Esophagus squamous epithelium (tissue), 5 donors: Measurements from ENCODE around the gene AMZ2. TPM values are rescaled to one million over a fixed set of nuclear protein-coding genes. Genes with fewer than 3 reads are reported as not detected.
"Not testable (repeated sequence)": the region's sequence is repeated elsewhere in the genome, so short reads cannot be mapped to it uniquely, and the experiment has no call there.

Experiments used
- DNase-seq: peaks from one replicate; lab custom pipeline; 2025; lab: John Stamatoyannopoulos, UW
- H3K27ac ChIP-seq, 4 donors: fragments of 200-600 bp; sonication (generic); one replicate each; pipeline ENCODE4 v1.5.1; 2016 to 2019; ENCODE audit warnings: mild to moderate bottlenecking in 1 of 4
- H3K27me3 ChIP-seq, 4 donors: fragments of 200-600 bp; sonication (generic); 1 replicate in 3 of 4; 2 replicates in 1 of 4; pipeline versions ENCODE4 v1.5.1 to v1.6.0; 2017 to 2021; ENCODE audit warnings: antibody characterized with exemption in 1 of 4
- H3K36me3 ChIP-seq, 3 donors: fragments of 200-600 bp; sonication (generic); one replicate each; pipeline ENCODE4 v1.5.1; 2016 to 2019
- H3K4me1 ChIP-seq, 3 donors: fragments of 200-600 bp; sonication (generic); one replicate each; pipeline ENCODE4 v1.5.1; 2017 to 2019
- H3K4me3 ChIP-seq, 4 donors: fragments of 200-600 bp; sonication (generic); 1 replicate in 3 of 4; 2 replicates in 1 of 4; pipeline ENCODE4 v1.5.1; 2016 to 2019; ENCODE audit warnings: mild to moderate bottlenecking in 2 of 4, moderate library complexity in 1 of 4
- H3K9me3 ChIP-seq, 3 donors: fragments of 200-600 bp; sonication (generic); one replicate each; pipeline ENCODE4 v1.5.1; 2016 to 2019
- POLR2A ChIP-seq, 4 donors: fragments of 450-650 bp; IDR thresholded peaks; one replicate each; pipeline ENCODE4 v1.6.1; 2017; ENCODE audit warnings: antibody characterized with exemption in 4 of 4, mild to moderate bottlenecking in 4 of 4, moderate library complexity in 3 of 4
- WGBS, 2 donors: methylation state at CpG; one replicate each; pipeline ENCODE4 v1.1.5; 2018; 5-methylcytosine and 5-hydroxymethylcytosine counted together
- intact Hi-C: fragments of 100-400 bp; cut with DNase I; formaldehyde crosslinking; loops from one replicate; pipeline ENCODE4 v1.15.0; 2022
- total RNA-seq, 4 donors: library from RNA; depleted of rRNA; stranded (reverse); fragments of >200 nt; gene quantifications; one replicate each; pipeline ENCODE4 v1.1.0, GENCODE V29; 2016
- TF ChIP-seq, protein P1 (sequence below), 6 experiments: fragments of 450-650 bp in 4 of 6; fragments of 200-600 bp in 2 of 6; sonication (generic) in 2 of 6; IDR thresholded peaks; one replicate each; pipeline ENCODE4 v1.5.1; 2016 to 2019; ENCODE audit warnings: antibody characterized with exemption in 6 of 6, mild to moderate bottlenecking in 4 of 6, moderate library complexity in 4 of 6
- donor health status: DM: yes; HTN: yes; CAD: no.

AMZ2 gene
- total RNA-seq, 4 donors from 2014 or later, result 13.7 to 47.7 (median 35.1) TPM

DNA sequence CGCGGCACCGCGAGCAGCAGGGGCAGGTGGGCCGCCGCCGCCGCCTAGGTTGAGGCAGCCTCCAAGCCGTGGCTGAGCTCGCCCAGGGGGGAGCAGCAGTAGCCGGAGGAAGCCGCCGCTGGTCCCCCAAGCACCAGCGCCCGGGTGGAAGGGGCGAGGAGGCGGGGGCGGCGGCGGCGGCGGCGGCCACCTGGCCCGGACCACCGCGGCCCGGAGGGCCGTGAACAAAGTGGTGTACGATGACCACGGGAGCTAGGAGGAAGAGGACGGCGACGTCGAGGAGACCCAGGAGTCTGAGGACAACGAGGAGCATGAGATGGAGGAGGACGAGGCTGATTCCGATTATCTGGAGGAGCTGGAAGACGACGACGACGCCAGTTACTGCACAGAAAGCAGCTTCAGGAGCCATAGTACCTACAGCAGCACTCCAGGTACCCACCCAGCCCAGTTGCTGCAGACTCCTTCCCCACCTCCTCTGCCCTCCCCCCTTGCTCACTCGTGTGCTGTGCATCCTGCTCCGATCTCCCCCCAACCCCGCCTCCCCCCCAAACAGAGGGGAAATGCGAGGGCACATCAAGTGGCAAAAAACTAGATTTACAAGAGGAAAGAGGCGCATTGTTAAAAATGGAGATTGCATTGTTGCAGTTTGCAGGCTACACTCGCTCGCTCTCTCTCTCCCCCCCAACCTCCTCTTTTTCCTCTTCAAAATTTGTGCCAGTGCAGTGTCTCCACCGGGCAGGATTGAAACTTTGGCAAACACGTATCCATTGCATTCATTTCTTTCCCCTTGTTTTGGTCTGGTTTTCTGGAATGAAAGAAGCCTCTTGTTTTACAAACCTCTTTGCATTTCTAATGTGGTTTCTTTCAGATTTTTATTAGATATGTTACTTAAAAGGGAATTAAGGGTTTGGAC lies 41.8 kb upstream of the AMZ2 start:
- Histone ChIP-seq H3K4me1 (peaks cover 4 to 45% (median 14%) of the 10 kb centered on the region in 3 donors), H3K27me3 (peaks cover 0 to 5% (median 0%) of the 10 kb centered on the region in 4 donors), H3K4me3 (peak overlapping the region; percentile 76 to 98 (median 89)), H3K36me3 (peaks cover 0 to 29% (median 0%) of the 10 kb centered on the region in 3 donors), H3K9me3 (no peaks in the 10 kb centered on the region), H3K27ac (peak overlapping the region; percentile 90 to 97 (median 94))
- DNase-seq, result no peak
- intact Hi-C loops, result no loop called here
- no peak for TF ChIP-seq POLR2A (IDR thresholded peaks at IDR 0.05)
- TF ChIP-seq, protein P1, sequence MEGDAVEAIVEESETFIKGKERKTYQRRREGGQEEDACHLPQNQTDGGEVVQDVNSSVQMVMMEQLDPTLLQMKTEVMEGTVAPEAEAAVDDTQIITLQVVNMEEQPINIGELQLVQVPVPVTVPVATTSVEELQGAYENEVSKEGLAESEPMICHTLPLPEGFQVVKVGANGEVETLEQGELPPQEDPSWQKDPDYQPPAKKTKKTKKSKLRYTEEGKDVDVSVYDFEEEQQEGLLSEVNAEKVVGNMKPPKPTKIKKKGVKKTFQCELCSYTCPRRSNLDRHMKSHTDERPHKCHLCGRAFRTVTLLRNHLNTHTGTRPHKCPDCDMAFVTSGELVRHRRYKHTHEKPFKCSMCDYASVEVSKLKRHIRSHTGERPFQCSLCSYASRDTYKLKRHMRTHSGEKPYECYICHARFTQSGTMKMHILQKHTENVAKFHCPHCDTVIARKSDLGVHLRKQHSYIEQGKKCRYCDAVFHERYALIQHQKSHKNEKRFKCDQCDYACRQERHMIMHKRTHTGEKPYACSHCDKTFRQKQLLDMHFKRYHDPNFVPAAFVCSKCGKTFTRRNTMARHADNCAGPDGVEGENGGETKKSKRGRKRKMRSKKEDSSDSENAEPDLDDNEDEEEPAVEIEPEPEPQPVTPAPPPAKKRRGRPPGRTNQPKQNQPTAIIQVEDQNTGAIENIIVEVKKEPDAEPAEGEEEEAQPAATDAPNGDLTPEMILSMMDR (IDR thresholded peaks at IDR 0.05), result no peak
- WGBS, 2 donors, result 0% methylated on average over 21 to 25 of the region's 50 CpGs

DNA sequence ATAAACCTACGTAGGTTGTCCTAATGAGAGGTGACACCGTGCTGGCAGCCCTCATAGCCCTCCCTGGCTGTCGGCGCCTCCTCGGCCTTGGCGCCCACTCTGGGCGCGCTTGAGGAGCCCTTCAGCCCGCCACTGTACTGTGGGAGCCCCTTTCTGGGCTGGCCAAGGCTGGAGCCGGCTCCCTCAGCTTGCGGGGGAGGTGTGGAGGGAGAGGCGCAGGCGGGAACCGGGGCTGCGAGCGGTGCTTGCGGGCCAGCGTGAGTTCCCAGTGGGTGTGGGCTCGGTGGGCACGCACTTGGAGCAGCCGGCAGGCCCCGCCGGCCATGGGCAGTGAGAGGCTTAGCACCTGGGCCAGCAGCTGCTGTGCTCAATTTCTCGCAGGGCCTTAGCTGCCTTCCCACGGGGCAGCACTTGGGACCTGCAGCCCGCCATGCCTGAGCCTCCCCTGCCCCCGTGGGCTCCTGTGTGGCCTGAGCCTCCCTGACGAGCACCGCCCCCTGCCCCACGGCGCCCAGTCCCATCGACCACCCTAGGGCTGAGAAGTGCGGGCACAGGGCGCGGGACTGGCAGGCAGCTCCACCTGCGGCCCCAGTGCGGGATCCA lies 40.1 kb upstream of the AMZ2 start:
- Histone ChIP-seq H3K27me3 (no peaks in the 10 kb centered on the region), H3K9me3 (no peaks in the 10 kb centered on the region), H3K27ac (peak overlapping the region in 1 of 4 donors; percentile 96), H3K36me3 (peaks cover 0 to 38% (median 0%) of the 10 kb centered on the region in 3 donors), H3K4me1 (peaks cover 4 to 42% (median 12%) of the 10 kb centered on the region in 3 donors), H3K4me3 (peak overlapping the region in 1 of 4 donors; percentile 6)
- no peak for DNase-seq
- TF ChIP-seq, protein P1 (IDR thresholded peaks at IDR 0.05), result no peak
- no peak for TF ChIP-seq POLR2A (IDR thresholded peaks at IDR 0.05)
- intact Hi-C loops, result no loop called here
- WGBS, 2 donors, result 83 to 89% methylated on average over 2 to 9 of the region's 37 CpGs

DNA sequence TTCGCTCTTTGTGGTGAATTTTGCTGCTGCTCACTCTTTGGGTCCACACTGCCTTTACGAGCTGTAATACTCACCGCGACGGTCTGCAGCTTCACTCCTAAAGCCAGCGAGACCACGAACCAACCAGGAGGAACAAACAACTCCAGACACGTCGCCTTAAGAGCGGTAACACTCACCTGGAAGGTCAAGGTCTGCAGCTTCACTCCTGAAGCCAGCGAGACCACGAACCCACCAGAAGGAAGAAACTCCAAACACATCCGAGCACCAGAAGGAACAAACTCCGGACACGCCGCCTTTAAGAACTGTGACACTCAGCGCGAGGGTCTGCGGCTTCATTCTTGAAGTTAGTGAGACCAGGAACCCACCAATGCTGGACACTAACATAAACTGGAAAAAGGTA lies 39.2 kb upstream of the AMZ2 start:
- DNase-seq, H3K27me3 ChIP-seq, intact Hi-C loops, H3K9me3 ChIP-seq, H3K27ac ChIP-seq, H3K4me3 ChIP-seq: not testable (repeated sequence)
- H3K36me3 ChIP-seq, result peaks cover 0 to 44% (median 0%) of the 10 kb centered on the region in 3 donors
- H3K4me1 ChIP-seq, result peaks cover 4 to 42% (median 12%) of the 10 kb centered on the region in 3 donors
- 96 to 97% methylated on average over 10 to 17 of the region's 19 CpGs for WGBS, 2 donors

DNA sequence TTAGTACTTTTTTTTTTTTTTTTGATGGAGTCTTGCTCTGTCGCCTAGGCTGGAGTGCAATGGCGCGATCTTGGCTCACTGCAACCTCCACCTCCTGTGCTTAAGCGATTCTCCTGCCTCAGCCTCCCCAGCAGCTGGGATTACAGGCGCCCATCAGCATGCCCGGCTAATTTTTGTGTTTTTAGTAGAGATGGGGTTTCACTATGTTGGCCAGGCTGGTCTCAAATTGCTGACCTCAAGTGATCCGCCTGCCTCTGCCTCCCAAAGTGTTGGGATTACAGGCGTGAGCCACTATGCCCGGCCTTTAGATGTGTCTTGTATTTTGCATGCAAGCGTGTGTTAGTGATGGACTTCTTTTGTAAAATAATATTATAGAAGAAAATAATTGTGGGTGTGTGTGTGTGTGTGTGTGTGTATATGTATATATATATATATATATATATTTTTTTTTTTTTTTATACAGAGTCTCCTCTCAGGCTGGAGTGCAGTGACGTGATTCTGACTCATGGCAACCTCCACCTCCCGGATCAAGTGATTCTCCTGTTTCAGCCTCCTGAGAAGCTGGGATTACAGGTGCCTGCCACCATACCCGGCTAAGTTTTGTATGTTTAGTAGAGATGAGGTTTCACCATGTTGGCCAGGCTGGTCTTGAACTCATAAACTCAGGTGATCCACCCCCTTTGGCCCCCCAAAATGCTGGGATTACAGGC lies 38.5 kb upstream of the AMZ2 start:
- H3K4me3 ChIP-seq, H3K27ac ChIP-seq, intact Hi-C loops, H3K9me3 ChIP-seq, H3K27me3 ChIP-seq, DNase-seq: not testable (repeated sequence)
- Histone ChIP-seq H3K36me3 (peaks cover 0 to 44% (median 0%) of the 10 kb centered on the region in 3 donors), H3K4me1 (peaks cover 4 to 39% (median 12%) of the 10 kb centered on the region in 3 donors)
- 80 to 83% methylated on average over 9 to 13 of the region's 13 CpGs for WGBS, 2 donors

DNA sequence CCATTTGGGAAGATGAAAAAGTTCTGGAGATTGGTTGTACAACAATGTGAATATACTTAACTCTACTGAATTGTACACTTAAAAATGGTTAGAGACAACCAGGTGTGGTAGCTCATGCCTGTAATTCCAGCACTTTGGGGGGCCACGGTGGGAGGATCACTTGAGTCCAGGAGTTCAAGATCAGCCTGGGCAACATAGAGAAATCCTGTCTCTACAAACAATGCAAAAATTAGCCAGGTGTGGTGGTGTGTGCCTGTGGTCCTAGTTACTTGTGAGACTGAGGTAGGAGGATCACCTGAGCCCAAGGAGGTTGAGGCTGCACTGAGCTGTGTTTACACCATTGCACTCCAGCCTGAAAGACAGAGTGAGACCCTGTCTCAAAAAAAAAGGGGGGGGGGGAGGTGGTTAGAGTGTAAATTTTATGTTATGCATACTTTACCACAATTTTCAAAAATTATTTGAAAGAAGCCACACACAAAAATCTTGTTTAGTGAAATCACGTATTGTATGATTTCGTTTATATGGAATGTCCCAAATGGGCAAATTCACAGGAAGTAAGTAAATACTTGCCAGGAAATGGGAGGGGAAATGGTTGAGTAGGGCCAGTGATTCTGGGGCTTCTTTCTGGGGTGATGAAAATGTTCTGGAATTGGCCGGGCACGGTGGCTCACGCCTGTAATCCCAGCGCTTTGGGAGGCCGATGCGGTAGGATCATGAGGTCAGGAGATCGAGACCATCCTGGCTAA lies 37.1 kb upstream of the AMZ2 start:
- DNase-seq, result no peak
- H3K27ac ChIP-seq, result no peak overlapping the region
- H3K36me3 ChIP-seq, result peaks cover 0 to 44% (median 0%) of the 10 kb centered on the region in 3 donors
- TF ChIP-seq, protein P1 (IDR thresholded peaks at IDR 0.05), result no peak
- TF ChIP-seq POLR2A (IDR thresholded peaks at IDR 0.05), result no peak
- H3K27me3 ChIP-seq, result no peaks in the 10 kb centered on the region
- H3K9me3 ChIP-seq, result no peaks in the 10 kb centered on the region
- peaks cover 0 to 31% (median 7%) of the 10 kb centered on the region in 3 donors for H3K4me1 ChIP-seq
- no peak overlapping the region for H3K4me3 ChIP-seq
- intact Hi-C loops, result no loop called here
- WGBS, 2 donors, result 87 to 88% methylated on average over 10 of the region's 10 CpGs

DNA sequence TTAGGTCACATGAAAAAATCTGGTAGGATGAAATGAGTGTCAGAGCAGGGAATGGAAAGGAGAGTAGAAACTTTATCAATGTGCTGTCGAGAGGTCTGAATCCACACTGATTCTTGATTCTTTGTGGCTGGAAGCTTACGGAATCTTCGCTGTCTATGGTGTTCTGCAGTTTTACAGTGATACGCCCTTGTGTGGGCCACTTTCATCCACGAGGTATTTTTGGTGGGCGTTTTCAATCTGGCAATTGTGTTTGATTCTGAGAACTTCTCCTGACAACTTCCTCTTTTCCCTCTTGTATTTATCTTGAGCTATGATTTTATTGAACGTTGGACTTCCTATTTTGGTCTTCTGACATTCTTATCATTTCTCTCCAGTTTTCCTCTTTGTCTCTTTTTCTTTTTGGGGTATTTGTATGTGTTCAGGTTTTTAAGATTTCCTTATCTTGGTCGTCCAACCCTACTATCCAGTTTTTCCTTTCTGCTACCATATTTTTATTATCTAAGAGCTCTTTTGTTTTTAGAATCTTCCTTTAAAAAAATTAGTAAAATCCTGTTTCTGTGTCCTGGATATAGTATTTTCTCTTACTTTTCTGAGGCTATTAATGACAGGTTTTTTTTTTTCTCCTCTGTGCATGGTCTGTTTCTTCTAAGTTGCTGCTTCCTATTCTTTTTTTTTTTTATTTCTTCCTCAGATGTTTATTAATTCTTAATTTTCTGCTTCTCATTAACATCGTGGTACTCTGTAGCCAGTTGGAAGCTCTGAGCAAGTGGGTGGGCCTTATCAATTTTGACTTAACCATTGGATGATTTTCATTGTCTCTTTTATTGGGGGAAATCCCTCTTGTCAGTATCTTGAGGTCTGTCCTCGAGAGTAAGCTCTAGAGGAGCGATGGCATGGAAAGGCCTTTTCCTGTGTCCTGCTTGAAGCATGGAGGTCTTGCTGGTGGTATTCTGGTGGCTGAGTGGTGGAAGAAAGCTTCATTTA lies 34.1 kb upstream of the AMZ2 start:
- intact Hi-C loops, H3K9me3 ChIP-seq, H3K4me3 ChIP-seq, H3K27me3 ChIP-seq, H3K4me1 ChIP-seq, DNase-seq, H3K27ac ChIP-seq: not testable (repeated sequence)
- H3K36me3 ChIP-seq, result peaks cover 0 to 49% (median 0%) of the 10 kb centered on the region in 3 donors
- 56 to 69% methylated on average over 11 of the region's 11 CpGs for WGBS, 2 donors

DNA sequence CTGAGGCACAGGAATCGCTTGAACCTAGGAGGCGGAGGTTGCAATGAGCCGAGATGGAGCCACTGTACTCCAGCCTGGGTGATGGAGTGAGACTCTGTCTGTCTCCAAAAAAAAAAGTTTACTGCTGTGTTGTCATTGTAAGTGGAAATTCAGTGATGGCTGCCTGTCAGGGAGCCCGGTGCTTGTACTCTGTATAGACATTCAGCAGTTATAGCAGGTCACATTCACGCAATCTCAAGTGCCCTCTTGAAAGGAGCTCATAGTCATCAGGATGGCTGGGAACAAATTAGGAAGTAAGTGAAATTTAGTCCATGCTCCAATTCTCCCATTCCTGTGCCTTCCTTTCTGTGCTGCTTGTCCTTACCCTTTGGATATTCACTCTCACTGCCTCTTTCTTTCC lies 32.4 kb upstream of the AMZ2 start:
- 80 to 95% methylated on average over 1 to 5 of the region's 5 CpGs for whole genome bisulfite sequencing, 2 donors
- H3K27ac ChIP-seq, H3K9me3 ChIP-seq, H3K27me3 ChIP-seq, H3K4me1 ChIP-seq, DNase-seq, intact Hi-C loops, H3K4me3 ChIP-seq: not testable (repeated sequence)
- H3K36me3 ChIP-seq, result peaks cover 0 to 38% (median 0%) of the 10 kb centered on the region in 3 donors

DNA sequence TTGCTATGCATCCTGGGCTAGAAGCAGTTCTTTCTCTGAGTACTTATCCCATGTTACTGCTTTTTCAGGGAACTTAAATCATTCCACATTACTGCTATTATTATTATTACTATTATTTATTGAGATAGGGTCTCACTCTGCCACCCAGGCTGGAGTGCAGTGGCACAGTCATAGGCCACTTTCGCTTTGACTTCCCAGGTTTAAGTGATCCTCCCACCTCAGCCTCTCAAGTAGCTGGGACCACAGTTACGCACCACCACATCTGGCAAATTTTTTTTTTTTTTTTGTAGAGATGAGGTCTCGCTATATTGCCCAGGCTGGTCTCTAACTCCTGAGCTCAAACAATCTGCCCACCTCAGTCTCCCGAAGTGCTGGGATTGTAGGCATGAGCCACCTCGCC lies 28.4 kb upstream of the AMZ2 start:
- intact Hi-C loops, result not testable (repeated sequence)

More for the DNA sequence above, 28.4 kb upstream of the AMZ2 start:
- DNase-seq, H3K4me1 ChIP-seq, H3K4me3 ChIP-seq, H3K9me3 ChIP-seq, H3K27me3 ChIP-seq, H3K27ac ChIP-seq: not testable (repeated sequence)
- 91 to 93% methylated on average over 5 of the region's 5 CpGs for WGBS, 2 donors
- peaks cover 0 to 16% (median 0%) of the 10 kb centered on the region in 3 donors for H3K36me3 ChIP-seq
